Epithelial cell of esophagus (primary cell): ENCODE measurements around the gene KLHDC4.

Source experiments
- DNase-seq: peaks from one replicate; pipeline ENCODE4 v3.0.0; 2010; ENCODE audit warnings: low read depth
- H3K4me3 ChIP-seq: 2 replicates; pipeline ENCODE4 v1.5.1; 2011; ENCODE audit warnings: mild to moderate bottlenecking, low read length, control low read depth
- TF ChIP-seq, protein P1 (sequence below): IDR thresholded peaks from 2 replicates; pipeline ENCODE4 v1.5.1; 2011; ENCODE audit warnings: low read depth, mild to moderate bottlenecking, low read length, control low read depth, inconsistent platforms; ENCODE audit not compliant: insufficient read depth; ENCODE audit errors: missing control alignments

KLHDC4 gene

DNA sequence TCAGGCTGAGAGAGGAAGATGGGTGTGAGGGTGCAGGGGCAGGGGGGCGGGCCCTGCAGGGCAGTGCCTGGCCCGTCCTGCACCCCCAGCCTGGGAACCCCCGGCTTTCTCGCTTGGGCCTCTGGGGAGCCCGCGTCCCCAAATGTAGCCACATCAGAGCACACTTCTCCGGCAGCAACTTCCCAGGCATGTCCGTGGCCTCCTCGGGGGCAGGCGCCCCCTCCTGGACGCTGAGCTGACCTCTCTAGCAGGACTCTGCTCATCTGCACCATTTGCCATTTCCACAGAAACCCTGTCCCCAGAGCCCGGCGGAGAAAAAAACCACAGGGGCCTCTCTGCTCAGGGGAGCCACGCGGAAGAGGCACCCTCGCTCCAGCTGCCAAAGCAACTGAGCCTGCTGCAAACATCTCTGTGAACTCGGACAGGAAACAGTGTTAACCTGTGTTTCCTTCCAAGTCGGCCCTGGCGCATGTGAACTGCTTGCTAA, 63.4 kb downstream of the KLHDC4 start:
- H3K4me3 ChIP-seq, result no peak overlapping the region
- TF ChIP-seq, protein P1, sequence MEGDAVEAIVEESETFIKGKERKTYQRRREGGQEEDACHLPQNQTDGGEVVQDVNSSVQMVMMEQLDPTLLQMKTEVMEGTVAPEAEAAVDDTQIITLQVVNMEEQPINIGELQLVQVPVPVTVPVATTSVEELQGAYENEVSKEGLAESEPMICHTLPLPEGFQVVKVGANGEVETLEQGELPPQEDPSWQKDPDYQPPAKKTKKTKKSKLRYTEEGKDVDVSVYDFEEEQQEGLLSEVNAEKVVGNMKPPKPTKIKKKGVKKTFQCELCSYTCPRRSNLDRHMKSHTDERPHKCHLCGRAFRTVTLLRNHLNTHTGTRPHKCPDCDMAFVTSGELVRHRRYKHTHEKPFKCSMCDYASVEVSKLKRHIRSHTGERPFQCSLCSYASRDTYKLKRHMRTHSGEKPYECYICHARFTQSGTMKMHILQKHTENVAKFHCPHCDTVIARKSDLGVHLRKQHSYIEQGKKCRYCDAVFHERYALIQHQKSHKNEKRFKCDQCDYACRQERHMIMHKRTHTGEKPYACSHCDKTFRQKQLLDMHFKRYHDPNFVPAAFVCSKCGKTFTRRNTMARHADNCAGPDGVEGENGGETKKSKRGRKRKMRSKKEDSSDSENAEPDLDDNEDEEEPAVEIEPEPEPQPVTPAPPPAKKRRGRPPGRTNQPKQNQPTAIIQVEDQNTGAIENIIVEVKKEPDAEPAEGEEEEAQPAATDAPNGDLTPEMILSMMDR, result peak; percentile 21
- no peak for DNase-seq

DNA sequence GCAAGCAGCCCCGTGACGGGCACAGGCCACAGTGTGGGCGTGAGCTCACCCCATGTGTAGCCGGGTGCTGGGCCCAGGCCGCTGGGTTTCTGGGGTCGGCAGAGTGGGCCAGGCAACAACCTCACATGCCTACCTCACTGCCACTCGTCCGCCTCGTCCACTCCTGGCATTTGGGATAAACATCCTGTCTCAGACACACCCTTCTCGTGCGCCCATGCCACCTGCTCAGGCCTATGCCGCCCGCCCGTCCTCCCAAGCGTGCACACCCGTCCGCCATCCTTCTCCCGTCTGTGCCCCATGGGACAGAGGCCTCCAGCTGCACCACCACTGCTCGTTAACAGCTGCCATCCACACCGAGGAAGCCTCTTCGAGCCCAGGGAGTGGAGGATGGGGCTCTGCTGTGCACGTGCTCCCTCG, 64.3 kb downstream of the KLHDC4 start:
- no peak for DNase-seq
- no peak overlapping the region for H3K4me3 ChIP-seq
- TF ChIP-seq, protein P1, result no peak

DNA sequence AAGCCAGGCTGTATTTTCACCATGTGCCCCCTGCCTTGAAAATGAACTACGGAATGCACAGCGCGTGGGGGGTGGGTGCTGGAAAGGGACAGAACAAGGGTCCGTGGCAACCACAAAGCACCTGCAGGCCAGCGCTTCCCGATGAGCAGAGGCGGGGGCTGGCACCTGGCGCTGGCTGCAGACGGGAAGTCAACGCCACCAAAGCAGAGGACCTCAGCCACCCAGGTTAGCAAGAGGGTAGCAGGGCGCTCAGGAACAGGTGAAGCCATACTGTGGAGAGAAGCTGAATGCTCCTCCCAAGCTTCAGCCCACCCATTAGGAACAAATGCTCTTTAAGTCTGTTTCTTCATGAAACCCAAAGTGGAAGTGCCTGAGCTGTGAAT, 64.7 kb downstream of the KLHDC4 start:
- no peak overlapping the region for H3K4me3 ChIP-seq
- TF ChIP-seq, protein P1, result no peak
- no peak for DNase-seq

DNA sequence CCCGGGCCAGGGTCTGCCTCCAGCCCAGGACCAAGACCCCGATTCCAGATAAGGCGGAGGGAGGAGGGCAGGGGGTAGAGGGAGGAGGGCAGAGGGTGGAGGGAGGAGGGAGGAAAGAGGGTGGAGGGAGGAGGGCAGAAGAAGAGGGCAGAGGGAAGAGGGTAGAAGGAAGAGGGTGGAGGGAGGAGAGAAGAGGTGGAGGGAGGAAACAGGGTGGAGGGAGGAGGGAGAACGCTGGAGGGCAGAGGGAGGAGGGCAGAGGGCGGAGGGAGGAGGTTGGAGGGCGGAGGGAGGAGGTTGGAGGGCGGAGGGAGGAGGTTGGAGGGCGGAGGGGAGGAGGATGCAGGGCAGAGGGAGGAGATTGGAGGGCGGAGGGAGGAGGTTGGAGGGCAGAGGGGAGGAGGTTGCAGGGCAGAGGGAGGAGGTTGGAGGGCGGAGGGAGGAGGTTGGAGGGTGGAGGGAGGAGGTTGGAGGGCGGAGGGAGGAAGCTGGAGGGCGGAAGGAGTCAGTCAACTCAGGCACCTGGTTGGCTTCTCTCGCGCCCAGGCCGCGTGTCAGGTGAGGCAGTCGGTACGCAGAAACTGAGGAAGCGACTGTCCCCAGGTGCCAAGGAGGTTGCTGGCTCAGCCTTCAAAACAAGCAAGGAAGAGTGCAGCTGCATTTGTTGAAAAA, 65.2 kb downstream of the KLHDC4 start:
- H3K4me3 ChIP-seq, result no peak overlapping the region
- TF ChIP-seq, protein P1, result no peak
- DNase-seq, result no peak

DNA sequence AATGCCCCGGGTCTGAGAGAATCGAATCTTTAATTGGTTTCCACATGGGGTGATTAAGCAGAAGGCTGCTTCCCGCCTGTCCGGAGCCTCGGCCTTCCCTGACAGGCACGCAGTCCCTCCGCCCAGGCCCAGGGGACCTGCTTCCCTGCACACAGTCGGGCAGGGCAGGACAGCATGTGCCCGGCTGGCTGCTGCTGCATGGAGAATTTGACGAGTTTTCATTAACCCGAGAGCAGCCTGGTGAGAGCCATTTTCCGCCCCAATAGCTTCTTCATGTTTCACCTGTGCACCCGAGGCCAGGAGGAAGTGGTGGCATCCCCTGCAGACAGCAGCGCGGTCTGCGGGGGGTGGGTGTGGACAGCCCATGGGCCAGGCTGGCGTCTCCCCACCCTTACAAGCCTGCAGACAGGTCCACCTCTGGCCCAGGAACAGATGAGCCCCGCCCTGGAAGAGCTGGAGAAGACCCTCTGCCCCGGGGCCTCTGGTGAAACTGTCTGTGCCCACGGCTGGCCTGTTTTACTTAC, 67.0 kb downstream of the KLHDC4 start:
- DNase-seq, result no peak
- TF ChIP-seq, protein P1, result no peak
- no peak overlapping the region for H3K4me3 ChIP-seq

DNA sequence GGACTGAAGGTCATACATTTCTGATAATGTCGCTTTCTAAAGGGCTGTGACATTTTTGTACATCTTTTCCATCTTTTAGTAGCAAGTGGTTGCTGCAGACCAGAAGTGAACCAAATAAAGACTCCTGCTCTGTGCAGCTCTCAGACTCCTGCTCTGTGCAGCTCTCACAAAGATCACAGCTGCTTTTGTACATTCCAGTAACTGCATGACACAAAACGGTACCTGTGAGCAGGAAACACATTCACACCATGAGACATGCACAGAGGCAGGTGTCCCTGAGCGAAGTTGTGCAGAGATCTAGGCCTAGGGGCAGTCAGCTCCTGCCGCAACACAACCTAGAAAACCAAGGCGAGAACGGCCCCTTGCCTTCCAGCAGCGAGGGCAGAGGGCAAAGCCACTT, 67.5 kb downstream of the KLHDC4 start:
- TF ChIP-seq, protein P1, result no peak
- H3K4me3 ChIP-seq, result no peak overlapping the region
- no peak for DNase-seq

DNA sequence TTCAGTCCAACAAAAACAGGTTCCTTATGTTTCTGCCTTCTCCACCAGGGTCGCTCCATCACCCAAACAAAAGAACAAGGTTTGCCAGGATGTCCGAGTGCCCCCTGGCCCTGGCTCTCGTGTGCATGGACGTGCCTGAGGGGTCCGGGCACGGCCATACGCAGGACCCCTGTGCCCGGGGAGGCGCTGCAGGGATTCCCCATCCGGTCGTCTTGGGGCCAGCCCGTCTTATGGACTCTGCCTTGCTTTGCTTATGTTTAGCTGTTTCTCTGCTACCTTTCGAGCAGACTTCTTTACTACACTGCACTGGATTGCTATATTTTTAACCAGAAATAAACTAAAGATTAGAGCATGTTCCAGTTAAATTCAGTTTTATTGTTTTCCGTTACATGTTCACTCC, 68.0 kb downstream of the KLHDC4 start:
- DNase-seq, result no peak
- TF ChIP-seq, protein P1, result no peak
- no peak overlapping the region for H3K4me3 ChIP-seq
